Measurements from ENCODE around the gene SKIDA1. TPM values are rescaled to one million over a fixed set of nuclear protein-coding genes. Genes with fewer than 3 reads are reported as not detected.

The SKIDA1 gene
- total RNA-seq, 1 donor from 2014 or later: 127 TPM

GRCh38 chr10:21502348-21502740 is 23.1 kb downstream of the SKIDA1 start:
- Mint-ChIP-seq H3K27ac (peak overlapping the region; percentile 88), H3K36me3 (no peaks in the 10 kb centered on the region), H3K27me3 (ENCODE audit: insufficient read depth, low read depth) (peaks cover 2% of the 10 kb centered on the region), H3K4me1 (peaks cover 90% of the 10 kb centered on the region), H3K4me3 (peak overlapping the region; percentile 93), H3K9me3 (no peaks in the 10 kb centered on the region)
- H3K36me3 ChIP-seq: no peaks in the 10 kb centered on the region
- H3K27me3 ChIP-seq: peaks cover 9% of the 10 kb centered on the region
- peak; percentile 78 for DNase-seq (ENCODE audit: low spot score)
- no peaks in the 10 kb centered on the region for H3K9me3 ChIP-seq (ENCODE audit: low read depth)
- H2AFZ ChIP-seq (replicated peaks): no peak overlapping the region
- no peak overlapping the region for H3K9ac ChIP-seq
- H3K4me2 ChIP-seq: peak overlapping the region; percentile 89
- H3K4me3 ChIP-seq: peak overlapping the region; percentile 15
- H4K20me1 ChIP-seq (ENCODE audit: low read depth): peaks cover 58% of the 10 kb centered on the region
- H3F3A ChIP-seq (ENCODE audit: low read depth): peaks cover 79% of the 10 kb centered on the region
- peaks cover 100% of the 10 kb centered on the region for H3K79me2 ChIP-seq (ENCODE audit: low read depth)
- H3K4me1 ChIP-seq: peaks cover 85% of the 10 kb centered on the region
- TF ChIP-seq CTCF (IDR thresholded peaks at IDR 0.05): no peak
- TF ChIP-seq EZH2 (IDR thresholded peaks at IDR 0.05): no peak
- TF ChIP-seq EZH2phosphoT487 (IDR thresholded peaks at IDR 0.05): no peak
- peak overlapping the region; percentile 94 for H3K27ac ChIP-seq

GRCh38 chr10:21501731-21502347 is 23.6 kb downstream of the SKIDA1 start:
- peak overlapping the region; percentile 67 for H3K4me3 ChIP-seq
- peak overlapping the region; percentile 93 for H3K4me3 Mint-ChIP-seq
- no peaks in the 10 kb centered on the region for H3K9me3 Mint-ChIP-seq
- peaks cover 2% of the 10 kb centered on the region for H3K27me3 Mint-ChIP-seq (ENCODE audit: insufficient read depth, low read depth)
- peak overlapping the region; percentile 89 for H3K4me2 ChIP-seq
- peaks cover 85% of the 10 kb centered on the region for H3K4me1 Mint-ChIP-seq
- H2AFZ ChIP-seq (replicated peaks): no peak overlapping the region
- no peak overlapping the region for H3K9ac ChIP-seq
- peaks cover 82% of the 10 kb centered on the region for H3K4me1 ChIP-seq
- no peaks in the 10 kb centered on the region for H3K9me3 ChIP-seq (ENCODE audit: low read depth)
- no peaks in the 10 kb centered on the region for H3K36me3 Mint-ChIP-seq
- peaks cover 100% of the 10 kb centered on the region for H3K79me2 ChIP-seq (ENCODE audit: low read depth)
- H3K27ac ChIP-seq: peak overlapping the region; percentile 94
- H3K36me3 ChIP-seq: no peaks in the 10 kb centered on the region
- peaks cover 55% of the 10 kb centered on the region for H4K20me1 ChIP-seq (ENCODE audit: low read depth)
- H3K27me3 ChIP-seq: peaks cover 9% of the 10 kb centered on the region
- DNase-seq (ENCODE audit: low spot score): peak; percentile 14
- H3F3A ChIP-seq (ENCODE audit: low read depth): peaks cover 78% of the 10 kb centered on the region
- no peak for TF ChIP-seq EZH2 (IDR thresholded peaks at IDR 0.05)
- TF ChIP-seq EZH2phosphoT487 (IDR thresholded peaks at IDR 0.05): no peak
- no peak for TF ChIP-seq CTCF (IDR thresholded peaks at IDR 0.05)
- H3K27ac Mint-ChIP-seq: peak overlapping the region; percentile 88

- H3K9ac ChIP-seq: no peak overlapping the region
- H3K27ac ChIP-seq: peak overlapping the region; percentile 94
- peak overlapping the region; percentile 89 for H3K4me2 ChIP-seq
- peaks cover 47% of the 10 kb centered on the region for H4K20me1 ChIP-seq (ENCODE audit: low read depth)
- no peaks in the 10 kb centered on the region for H3K9me3 ChIP-seq (ENCODE audit: low read depth)
- peak overlapping the region; percentile 67 for H3K4me3 ChIP-seq
- no peaks in the 10 kb centered on the region for H3K36me3 ChIP-seq
- peaks cover 2% of the 10 kb centered on the region for H3K27me3 Mint-ChIP-seq (ENCODE audit: insufficient read depth, low read depth)
- H3F3A ChIP-seq (ENCODE audit: low read depth): peaks cover 76% of the 10 kb centered on the region
- H2AFZ ChIP-seq (replicated peaks): no peak overlapping the region
- H3K36me3 Mint-ChIP-seq: no peaks in the 10 kb centered on the region
- H3K4me1 Mint-ChIP-seq: peaks cover 77% of the 10 kb centered on the region
- H3K4me1 ChIP-seq: peaks cover 74% of the 10 kb centered on the region
- TF ChIP-seq EZH2 (IDR thresholded peaks at IDR 0.05): no peak
- no peak for TF ChIP-seq EZH2phosphoT487 (IDR thresholded peaks at IDR 0.05)
- TF ChIP-seq CTCF (IDR thresholded peaks at IDR 0.05): no peak
- no peaks in the 10 kb centered on the region for H3K9me3 Mint-ChIP-seq
- H3K79me2 ChIP-seq (ENCODE audit: low read depth): peaks cover 100% of the 10 kb centered on the region
- H3K4me3 Mint-ChIP-seq: peak overlapping the region; percentile 93
- H3K27me3 ChIP-seq: peaks cover 9% of the 10 kb centered on the region
- peak overlapping the region; percentile 91 for H3K27ac Mint-ChIP-seq
- peak; percentile 74 for DNase-seq (ENCODE audit: low spot score)
These were observed 24.4 kb downstream of the SKIDA1 start for GRCh38 chr10:21501091-21501490.

Data from neural progenitor cell (in vitro differentiated cells).